SU-DHL-6 (cell line): ENCODE results near the gene CSNK1A1.

Source experiments
- CTCF ChIP-seq: fragments of 200-600 bp; sonication (generic); IDR thresholded peaks from one replicate; pipeline ENCODE4 v1.5.1; 2017; ENCODE audit warnings: antibody characterized with exemption, mild to moderate bottlenecking, low read length, moderate library complexity; ENCODE audit not compliant: insufficient read depth, poor library complexity, severe bottlenecking
- EZH2phosphoT487 ChIP-seq: fragments of 200-600 bp; sonication (generic), shearing (Covaris generic); conservative IDR thresholded peaks from 2 replicates; pipeline ENCODE4 v1.6.1; 2018; ENCODE audit warnings: mild to moderate bottlenecking, antibody characterized with exemption, low read length, moderate library complexity, mixed read lengths

DNA sequence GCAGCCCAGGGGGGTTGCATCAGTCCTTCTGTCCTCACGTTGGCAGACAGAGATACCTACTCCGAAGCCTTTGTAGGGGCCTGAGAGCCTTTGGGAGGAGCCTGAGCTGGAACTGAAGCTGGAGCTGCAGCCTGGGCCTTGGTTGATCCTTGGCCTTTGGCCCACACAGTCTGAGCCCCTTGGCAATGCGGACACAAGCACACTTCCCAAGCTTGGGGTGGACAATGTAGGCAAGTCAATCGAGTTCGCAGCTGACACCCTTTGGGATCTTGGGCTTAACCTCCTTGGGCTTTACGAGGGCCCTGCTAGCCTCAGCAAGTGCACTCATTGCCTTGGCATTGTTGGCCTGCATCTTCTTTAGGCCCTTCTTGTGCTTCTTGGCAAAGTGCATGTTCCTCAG lies 5.9 kb downstream of the CSNK1A1 start:
- TF ChIP-seq CTCF = no peak
- no peak for TF ChIP-seq EZH2phosphoT487
